HG03103 (cell line): Measurements from ENCODE around the gene PTPRJ.
"Not testable (repeated sequence)": the region's sequence is repeated elsewhere in the genome, so short reads cannot be mapped to it uniquely, and the experiment has no call there.

Source experiments
- ATAC-seq: cut with Tn5 transposase; IDR thresholded peaks from one replicate; pipeline ENCODE4 v1.9.1; 2021; ENCODE audit warnings: low read depth; ENCODE audit not compliant: unreplicated experiment

Gene PTPRJ

GRCh38 chr11:48177661-48178060 is 197.3 kb downstream of the PTPRJ start:
- ATAC-seq: no peak

DNA sequence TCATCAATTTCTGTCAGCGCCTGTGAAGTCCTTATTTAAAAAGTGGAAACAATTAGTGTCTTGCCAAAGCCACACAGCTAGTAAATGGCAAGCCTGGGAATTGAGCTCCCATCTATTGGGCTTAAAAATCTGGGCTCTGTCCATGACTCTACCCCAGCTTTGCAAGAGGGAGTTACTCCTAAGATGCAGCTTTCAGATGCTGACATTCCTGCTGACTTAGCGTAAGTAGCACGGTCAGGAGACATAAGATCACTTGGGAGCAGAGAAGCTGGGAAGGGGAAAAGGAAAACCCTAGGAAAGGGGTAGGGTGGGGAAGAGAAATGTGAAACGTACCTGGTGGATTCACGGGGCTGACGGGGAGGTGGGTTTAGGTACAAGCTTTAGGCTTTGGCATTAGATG is 200.3 kb downstream of the PTPRJ start:
- ATAC-seq: no peak

DNA sequence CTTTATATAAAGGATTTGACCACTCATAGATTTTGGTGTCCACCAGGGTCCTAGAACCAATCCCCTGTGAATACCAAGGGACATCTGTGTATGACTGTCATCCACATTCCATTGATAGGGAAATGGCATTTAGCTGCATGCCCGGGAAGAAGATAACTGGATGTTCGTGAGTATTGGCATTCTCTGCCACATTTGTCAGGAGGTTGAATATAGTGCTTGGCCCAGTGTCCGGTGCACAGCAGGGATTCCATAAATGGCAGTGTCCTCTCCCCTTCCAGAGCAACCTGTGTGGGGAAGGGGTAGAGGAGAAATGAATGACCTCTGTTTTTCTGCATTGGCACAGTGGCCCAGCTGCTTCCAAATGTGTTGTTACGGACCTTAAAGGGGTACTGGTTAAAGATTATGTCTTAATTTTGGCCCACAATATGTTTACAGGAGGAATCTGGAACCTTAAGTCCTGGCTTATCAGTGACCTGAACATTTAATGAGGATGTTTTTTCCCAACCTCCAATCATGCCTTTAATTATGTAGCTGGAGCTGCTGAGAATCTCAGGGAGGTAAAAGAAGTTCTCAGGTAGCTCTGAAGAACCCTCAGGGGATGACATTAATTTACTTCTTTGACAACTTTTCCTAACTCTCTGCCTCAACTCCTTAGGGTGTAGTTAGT is 202.6 kb downstream of the PTPRJ start:
- no peak for ATAC-seq

DNA sequence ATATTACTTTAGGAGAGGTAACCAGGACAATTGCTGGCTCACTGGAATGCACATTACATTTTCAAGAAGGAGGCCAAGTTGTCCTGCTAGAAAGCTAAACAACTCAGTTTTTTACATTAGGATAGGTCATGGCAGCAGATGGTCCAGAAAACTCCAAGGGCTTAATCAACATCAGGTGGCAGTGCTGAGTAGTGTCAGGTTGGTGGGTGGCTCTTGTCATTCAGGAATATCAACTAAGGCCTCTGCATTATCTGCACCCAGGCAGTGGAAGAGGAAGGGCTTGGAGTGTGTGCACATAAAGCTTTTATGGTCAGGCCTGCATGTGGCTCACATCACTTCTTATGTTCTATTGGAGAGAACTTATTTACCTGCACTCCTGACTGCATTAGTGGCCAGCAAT is 204.1 kb downstream of the PTPRJ start:
- ATAC-seq: no peak

DNA sequence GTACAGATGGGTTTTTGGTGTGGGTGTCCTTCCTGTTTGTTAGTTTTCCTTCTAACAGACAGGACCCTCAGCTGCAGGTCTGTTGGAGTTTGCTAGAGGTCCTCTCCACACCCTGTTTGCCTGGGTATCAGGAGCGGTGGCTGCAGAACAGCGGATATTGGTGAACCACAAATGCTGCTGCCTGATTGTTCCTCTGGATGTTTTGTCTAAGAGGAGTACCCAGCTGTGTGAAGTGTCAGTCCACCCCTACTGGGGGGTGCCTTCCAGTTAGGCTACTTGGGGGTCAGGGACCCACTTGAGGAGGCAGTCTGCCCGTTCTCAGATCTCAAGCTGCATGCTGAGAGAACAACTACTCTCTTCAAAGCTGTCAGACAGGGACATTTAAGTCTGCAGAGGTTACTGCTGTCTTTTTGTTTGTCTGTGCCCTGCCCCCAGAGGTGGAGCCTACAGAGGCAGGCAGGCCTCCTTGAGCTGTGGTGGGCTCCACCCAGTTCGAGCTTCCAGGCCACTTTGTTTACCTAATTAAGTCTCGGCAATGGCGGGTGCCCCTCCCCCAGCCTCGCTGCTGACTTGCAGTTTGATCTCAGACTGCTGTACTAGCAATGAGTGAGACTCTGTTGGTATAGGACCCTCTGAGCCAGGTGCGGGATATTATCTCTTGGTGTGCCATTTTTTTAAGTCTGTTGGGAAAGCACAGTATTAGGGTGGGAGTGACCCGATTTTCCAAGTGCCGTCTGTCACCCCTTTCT is 210.7 kb downstream of the PTPRJ start:
- ATAC-seq: not testable (repeated sequence)

GRCh38 chr11:48193876-48194275 is 213.5 kb downstream of the PTPRJ start:
- no peak for ATAC-seq

- no peak for ATAC-seq
Measured at GRCh38 chr11:48207881-48208280, 227.5 kb downstream of the PTPRJ start.

GRCh38 chr11:48210052-48210451 is 229.7 kb downstream of the PTPRJ start:
- ATAC-seq: no peak

- no peak for ATAC-seq
Measured at GRCh38 chr11:48216510-48216909, 236.2 kb downstream of the PTPRJ start, which contains the start of gene OR4B1. OR4B1 (plus strand) TSS chr11:48216810; CDS start chr11:48216810, 0 bp downstream.
